ENCODE data around the gene FASN.

Gene FASN

DNA sequence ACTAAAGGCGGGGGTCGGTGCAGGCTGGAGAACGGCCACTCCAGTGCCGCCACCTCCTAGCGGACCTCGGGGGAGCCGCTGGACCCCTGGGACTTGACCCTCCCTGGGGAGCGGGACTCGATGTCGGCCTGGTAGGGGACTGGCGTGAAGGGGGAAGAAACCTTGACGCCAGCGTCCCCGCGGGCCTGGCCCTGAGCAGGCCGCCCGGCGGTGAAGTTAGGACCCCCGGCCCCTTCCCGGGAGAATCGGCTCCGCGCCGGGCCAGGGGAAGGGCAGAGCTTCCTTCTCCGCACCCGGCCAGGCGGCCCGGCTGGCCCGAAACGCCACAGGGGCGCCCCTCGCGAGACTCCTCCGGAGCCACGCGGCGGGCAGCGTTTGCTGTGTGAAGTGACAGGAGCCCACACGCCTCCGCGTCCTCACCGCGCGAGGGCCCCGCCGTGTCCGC lies 32.8 kb downstream of the FASN start:
- Histone ChIP-seq H3K27me3 (ENCODE audit: control insufficient read depth in 1 of 2, insufficient read depth in 1 of 2, low read length in 2 of 2) (no peaks in the 10 kb centered on the region), H3K4me2 (ENCODE audit: low read length, poor library complexity, severe bottlenecking) (peak overlapping the region; percentile 96), H3K9me3 (ENCODE audit: control insufficient read depth, low read length) (no peaks in the 10 kb centered on the region), H4K8ac (ENCODE audit: low read length) (peak overlapping the region; percentile 88), H2BK5ac (ENCODE audit: low read depth, low read length, poor library complexity, severe bottlenecking) (no peak overlapping the region), H3K18ac (ENCODE audit: low read depth in 1 of 2, low read length in 2 of 2) (peak overlapping the region; percentile 73 to 82), H3K27ac (ENCODE audit: low read length, poor library complexity, severe bottlenecking) (no peak overlapping the region), H3K23ac (ENCODE audit: low read length in 2 of 2) (peak overlapping the region in 1 of 2 experiments; percentile 65), H2BK120ac (ENCODE audit: low read depth, low read length) (peak overlapping the region; percentile 24), H2BK15ac (ENCODE audit: low read depth, poor library complexity, severe bottlenecking) (no peak overlapping the region), H3K36me3 (ENCODE audit: control insufficient read depth in 1 of 2, insufficient read depth in 2 of 2, low read depth in 1 of 2, low read length in 2 of 2) (peaks cover 32 to 42% of the 10 kb centered on the region in 2 experiments), H2BK12ac (ENCODE audit: low read length in 2 of 2) (peak overlapping the region in 1 of 2 experiments; percentile 11), H3K4me1 (ENCODE audit: control insufficient read depth, insufficient read depth, low read depth, low read length) (peaks cover 24% of the 10 kb centered on the region), H3K4ac (ENCODE audit: low read depth in 1 of 2, low read length in 2 of 2) (peak overlapping the region; percentile 86 to 92), H4K91ac (ENCODE audit: low read length) (peak overlapping the region; percentile 28), H2AK5ac (ENCODE audit: low read length, severe bottlenecking) (no peak overlapping the region), H2AFZ (ENCODE audit: low read depth, low read length) (peak overlapping the region; percentile 95), H3K14ac (ENCODE audit: low read length in 2 of 2) (peak overlapping the region in 1 of 2 experiments; percentile 79), H3K9ac (ENCODE audit: low read length) (peak overlapping the region; percentile 92), H3K4me3 (ENCODE audit: insufficient read depth in 1 of 2, low read depth in 1 of 2, low read length in 2 of 2) (peak overlapping the region; percentile 81 to 89), H3K79me1 (replicated peaks; ENCODE audit: low read length, poor library complexity, severe bottlenecking) (peaks cover 15% of the 10 kb centered on the region)
- under 1% methylated on average over 27 of the region's 47 CpGs for WGBS
- DNase-seq = peak; percentile 55

DNA sequence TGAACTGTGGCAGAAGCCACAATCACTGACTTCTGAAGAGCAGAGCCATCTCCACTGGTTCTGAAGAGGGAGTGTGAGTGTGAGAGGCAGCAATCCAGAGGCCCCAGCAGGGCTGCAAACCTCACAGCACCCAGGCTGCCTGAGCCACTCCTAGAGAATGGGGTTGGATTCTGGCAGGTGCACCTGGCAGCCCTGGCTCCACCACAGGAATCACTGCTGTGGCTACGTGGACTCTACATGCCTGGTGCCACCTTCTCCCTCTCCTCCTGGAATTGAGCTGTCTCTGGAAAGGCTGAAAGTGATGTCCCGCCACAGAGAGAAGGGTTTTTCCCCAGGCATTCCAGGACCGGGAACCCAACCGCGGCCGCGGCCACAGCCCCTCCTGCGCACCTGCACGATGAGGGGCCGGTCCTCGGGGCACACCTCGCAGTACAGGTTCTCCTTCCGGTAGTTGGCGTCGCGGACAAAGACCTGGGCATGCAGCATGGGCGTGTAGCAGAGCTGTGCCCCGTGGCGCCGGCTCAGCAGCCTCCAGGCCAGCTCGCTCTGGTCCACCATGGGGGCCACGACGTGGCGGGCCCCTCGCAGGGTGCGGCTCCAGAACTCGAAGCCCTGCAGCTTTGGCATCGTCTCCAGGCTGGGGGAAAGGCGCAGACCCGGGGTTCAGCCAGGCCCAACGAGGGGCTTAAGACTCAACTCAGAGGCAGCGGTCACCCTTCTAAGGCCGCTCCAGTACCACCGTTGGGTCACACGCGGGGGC lies 33.4 kb downstream of the FASN start:
- no peak overlapping the region for H3K27ac ChIP-seq (ENCODE audit: low read length, poor library complexity, severe bottlenecking)
- H3K36me3 ChIP-seq (ENCODE audit: control insufficient read depth in 1 of 2, insufficient read depth in 2 of 2, low read depth in 1 of 2, low read length in 2 of 2) = peaks cover 38 to 48% of the 10 kb centered on the region in 2 experiments
- no peak overlapping the region for H2BK120ac ChIP-seq (ENCODE audit: low read depth, low read length)
- H3K23ac ChIP-seq (ENCODE audit: low read length in 2 of 2) = peak overlapping the region in 1 of 2 experiments; percentile 24
- peaks cover 24% of the 10 kb centered on the region for H3K4me1 ChIP-seq (ENCODE audit: control insufficient read depth, insufficient read depth, low read depth, low read length)
- H3K4me2 ChIP-seq (ENCODE audit: low read length, poor library complexity, severe bottlenecking) = peak overlapping the region; percentile 96
- H2AFZ ChIP-seq (ENCODE audit: low read depth, low read length) = peak overlapping the region; percentile 95
- peak overlapping the region; percentile 92 for H3K9ac ChIP-seq (ENCODE audit: low read length)
- H2BK15ac ChIP-seq (ENCODE audit: low read depth, poor library complexity, severe bottlenecking) = no peak overlapping the region
- H2BK12ac ChIP-seq (ENCODE audit: low read length in 2 of 2) = peak overlapping the region in 1 of 2 experiments; percentile 11
- peak overlapping the region; percentile 81 to 89 for H3K4me3 ChIP-seq (ENCODE audit: insufficient read depth in 1 of 2, low read depth in 1 of 2, low read length in 2 of 2)
- no peaks in the 10 kb centered on the region for H3K27me3 ChIP-seq (ENCODE audit: control insufficient read depth in 1 of 2, insufficient read depth in 1 of 2, low read length in 2 of 2)
- H4K91ac ChIP-seq (ENCODE audit: low read length) = no peak overlapping the region
- no peaks in the 10 kb centered on the region for H3K9me3 ChIP-seq (ENCODE audit: control insufficient read depth, low read length)
- WGBS = 60% methylated on average over 35 of the region's 36 CpGs
- no peak overlapping the region for H2BK5ac ChIP-seq (ENCODE audit: low read depth, low read length, poor library complexity, severe bottlenecking)
- peak overlapping the region in 1 of 2 experiments; percentile 79 for H3K14ac ChIP-seq (ENCODE audit: low read length in 2 of 2)
- H4K8ac ChIP-seq (ENCODE audit: low read length) = peak overlapping the region; percentile 88
- DNase-seq = no peak
- peak overlapping the region in 1 of 2 experiments; percentile 86 for H3K4ac ChIP-seq (ENCODE audit: low read depth in 1 of 2, low read length in 2 of 2)
- peak overlapping the region in 1 of 2 experiments; percentile 73 for H3K18ac ChIP-seq (ENCODE audit: low read depth in 1 of 2, low read length in 2 of 2)
- H2AK5ac ChIP-seq (ENCODE audit: low read length, severe bottlenecking) = no peak overlapping the region
- peaks cover 15% of the 10 kb centered on the region for H3K79me1 ChIP-seq (replicated peaks; ENCODE audit: low read length, poor library complexity, severe bottlenecking)

DNA sequence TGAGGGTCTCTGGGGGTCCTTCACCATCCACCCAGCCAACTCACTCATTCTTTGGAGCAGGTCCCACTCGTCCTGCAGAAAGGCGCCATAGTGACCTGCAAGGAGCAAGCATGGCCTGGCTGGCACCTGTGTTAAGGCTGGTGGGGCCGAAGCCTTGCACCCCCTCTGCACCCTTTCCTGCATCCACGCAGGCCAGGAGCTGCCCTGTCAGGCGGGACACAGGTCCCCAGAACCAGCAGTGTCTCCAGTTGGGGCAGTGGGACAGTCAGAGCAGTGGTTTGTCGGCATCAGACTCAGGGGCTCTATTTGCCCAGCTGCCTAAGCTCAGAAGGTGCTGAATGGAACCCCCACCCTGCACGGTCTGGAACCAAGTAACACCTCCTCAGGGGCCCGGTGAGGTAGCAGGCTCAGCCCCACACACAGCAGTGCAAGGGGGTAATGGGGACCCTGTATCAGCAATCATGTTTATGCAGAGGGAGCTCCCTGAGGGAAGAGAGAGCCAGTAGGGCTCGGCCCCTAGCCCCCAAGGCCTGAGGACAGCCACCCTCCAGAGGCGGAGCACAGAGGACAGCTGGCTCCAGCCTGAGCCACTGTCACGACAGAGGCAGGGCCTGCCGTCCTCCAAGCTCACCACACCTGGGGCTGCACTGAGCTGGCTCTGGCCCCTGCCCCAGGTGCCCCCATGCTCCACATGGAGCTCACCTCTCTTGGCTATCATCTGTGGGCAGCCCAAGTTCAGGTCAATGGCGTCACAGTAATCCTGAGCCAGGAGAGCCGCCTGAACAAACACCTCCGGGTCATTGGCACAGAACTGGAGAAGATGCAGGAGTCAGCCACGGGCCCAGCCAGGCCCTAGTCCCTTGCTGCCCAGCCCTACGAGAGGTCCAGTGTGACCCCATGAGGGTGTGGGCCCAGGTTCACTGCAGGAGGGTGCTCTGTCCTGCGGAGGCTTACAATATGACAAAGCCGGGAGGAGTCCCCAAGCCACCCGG lies 34.3 kb downstream of the FASN start:
- Histone ChIP-seq H3K4me3 (ENCODE audit: insufficient read depth in 1 of 2, low read depth in 1 of 2, low read length in 2 of 2) (peak overlapping the region in 1 of 2 experiments; percentile 89), H2BK120ac (ENCODE audit: low read depth, low read length) (no peak overlapping the region), H3K4me2 (ENCODE audit: low read length, poor library complexity, severe bottlenecking) (no peak overlapping the region), H3K79me1 (replicated peaks; ENCODE audit: low read length, poor library complexity, severe bottlenecking) (peaks cover 15% of the 10 kb centered on the region), H3K23ac (ENCODE audit: low read length in 2 of 2) (no peak overlapping the region), H2BK5ac (ENCODE audit: low read depth, low read length, poor library complexity, severe bottlenecking) (no peak overlapping the region), H3K27ac (ENCODE audit: low read length, poor library complexity, severe bottlenecking) (no peak overlapping the region), H3K4ac (ENCODE audit: low read depth in 1 of 2, low read length in 2 of 2) (no peak overlapping the region), H4K8ac (ENCODE audit: low read length) (no peak overlapping the region), H3K4me1 (ENCODE audit: control insufficient read depth, insufficient read depth, low read depth, low read length) (peaks cover 25% of the 10 kb centered on the region), H2AFZ (ENCODE audit: low read depth, low read length) (no peak overlapping the region), H3K27me3 (ENCODE audit: control insufficient read depth in 1 of 2, insufficient read depth in 1 of 2, low read length in 2 of 2) (no peaks in the 10 kb centered on the region), H4K91ac (ENCODE audit: low read length) (no peak overlapping the region), H2BK12ac (ENCODE audit: low read length in 2 of 2) (no peak overlapping the region), H3K14ac (ENCODE audit: low read length in 2 of 2) (no peak overlapping the region), H2BK15ac (ENCODE audit: low read depth, poor library complexity, severe bottlenecking) (no peak overlapping the region), H2AK5ac (ENCODE audit: low read length, severe bottlenecking) (no peak overlapping the region), H3K9ac (ENCODE audit: low read length) (peak overlapping the region; percentile 92), H3K9me3 (ENCODE audit: control insufficient read depth, low read length) (no peaks in the 10 kb centered on the region), H3K18ac (ENCODE audit: low read depth in 1 of 2, low read length in 2 of 2) (no peak overlapping the region), H3K36me3 (ENCODE audit: control insufficient read depth in 1 of 2, insufficient read depth in 2 of 2, low read depth in 1 of 2, low read length in 2 of 2) (peaks cover 47 to 57% of the 10 kb centered on the region in 2 experiments)
- no peak for DNase-seq
- WGBS = 93% methylated on average over 20 of the region's 20 CpGs

Measured in mesenchymal stem cell (in vitro differentiated cells and primary cell).